Neuronal stem cell (in vitro differentiated cells): ENCODE data around the gene EDNRB.

Experiments used
- DNase-seq: peaks from one replicate; pipeline ENCODE4 v3.0.0-alpha.2; 2013; ENCODE audit warnings: low spot score
- H2AFZ ChIP-seq: one replicate; pipeline ENCODE4 v1.6.1; 2013; ENCODE audit warnings: mild to moderate bottlenecking, low read length, inconsistent platforms
- H2AK5ac ChIP-seq: 2 replicates; pipeline ENCODE4 v1.6.1; 2013; ENCODE audit warnings: low read depth, mild to moderate bottlenecking, inconsistent platforms, low read length, moderate library complexity, mixed read lengths
- H2BK120ac ChIP-seq: 2 replicates; pipeline ENCODE4 v1.6.1; 2013; ENCODE audit warnings: low read depth, mild to moderate bottlenecking, inconsistent platforms, low read length, moderate library complexity, mixed read lengths
- H2BK12ac ChIP-seq: one replicate; pipeline ENCODE4 v1.6.1; 2013; ENCODE audit warnings: low read length, inconsistent platforms
- H2BK15ac ChIP-seq: 2 replicates; pipeline ENCODE4 v1.6.1; 2013; ENCODE audit warnings: mild to moderate bottlenecking, low read length, inconsistent platforms, mixed read lengths
- H2BK5ac ChIP-seq: one replicate; pipeline ENCODE4 v1.6.1; 2013; ENCODE audit warnings: inconsistent platforms, mild to moderate bottlenecking, low read length, moderate library complexity
- H3K14ac ChIP-seq: one replicate; pipeline ENCODE4 v1.6.1; 2013; ENCODE audit warnings: low read length, inconsistent platforms
- H3K18ac ChIP-seq: 2 replicates; pipeline ENCODE4 v1.6.1; 2013; ENCODE audit warnings: low read length, inconsistent platforms
- H3K23ac ChIP-seq: 2 replicates; pipeline ENCODE4 v1.6.1; 2013; ENCODE audit warnings: low read depth, mild to moderate bottlenecking, mixed read lengths, low read length, inconsistent platforms; ENCODE audit not compliant: poor library complexity
- H3K27ac ChIP-seq: replicated peaks from 3 replicates; pipeline ENCODE4 v1.5.1; 2013; ENCODE audit warnings: low read length, inconsistent platforms
- H3K27me3 ChIP-seq, 3 experiments: 2 replicates each; pipeline ENCODE4 v1.6.1; 2013; ENCODE audit warnings: low read length in 3 of 3, mild to moderate bottlenecking in 2 of 3, inconsistent platforms in 1 of 3, low read depth in 1 of 3, mixed read lengths in 1 of 3, moderate library complexity in 1 of 3; ENCODE audit not compliant: control insufficient read depth in 3 of 3, insufficient read depth in 3 of 3
- H3K36me3 ChIP-seq, 2 donors: replicated peaks in 1 of 2; 2 replicates each; pipeline ENCODE4 v1.6.1; 2013; ENCODE audit warnings: low read length in 2 of 2; ENCODE audit not compliant: control insufficient read depth in 2 of 2, insufficient read depth in 2 of 2
- H3K4ac ChIP-seq: 2 replicates; pipeline ENCODE4 v1.6.1; 2013; ENCODE audit warnings: inconsistent platforms, mild to moderate bottlenecking, low read length, moderate library complexity
- H3K4me1 ChIP-seq, 2 donors: 1 replicate in 1 of 2; 2 replicates in 1 of 2; pipeline ENCODE4 v1.6.1; 2013; ENCODE audit warnings: low read length in 2 of 2, low read depth in 1 of 2; ENCODE audit not compliant: control insufficient read depth in 2 of 2, insufficient read depth in 1 of 2
- H3K4me2 ChIP-seq: one replicate; pipeline ENCODE4 v1.6.1; 2013; ENCODE audit warnings: mild to moderate bottlenecking, low read length, inconsistent platforms; ENCODE audit not compliant: insufficient read depth, poor library complexity, severe bottlenecking
- H3K4me3 ChIP-seq, 2 donors: 2 replicates each; pipeline ENCODE4 v1.5.1; 2013; ENCODE audit warnings: low read length in 2 of 2, mild to moderate bottlenecking in 2 of 2, inconsistent platforms in 1 of 2, moderate library complexity in 1 of 2
- H3K79me1 ChIP-seq: one replicate; pipeline ENCODE4 v1.6.1; 2013; ENCODE audit warnings: low read depth, mild to moderate bottlenecking, inconsistent platforms, low read length, moderate library complexity
- H3K9ac ChIP-seq: one replicate; pipeline ENCODE4 v1.6.1; 2013; ENCODE audit warnings: mild to moderate bottlenecking, low read depth, low read length, inconsistent platforms; ENCODE audit not compliant: poor library complexity
- H3K9me3 ChIP-seq, 2 donors: replicated peaks in 1 of 2; 2 replicates each; pipeline versions ENCODE3 to v1.6.1; 2013; ENCODE audit warnings: low read length in 2 of 2, mild to moderate bottlenecking in 2 of 2, inconsistent platforms in 1 of 2, low read depth in 1 of 2, mixed read lengths in 1 of 2, moderate library complexity in 1 of 2; ENCODE audit not compliant: control insufficient read depth in 2 of 2, insufficient read depth in 1 of 2
- H4K8ac ChIP-seq: one replicate; pipeline ENCODE4 v1.6.1; 2013; ENCODE audit warnings: low read depth, mild to moderate bottlenecking, inconsistent platforms, low read length, moderate library complexity
- H4K91ac ChIP-seq: one replicate; pipeline ENCODE4 v1.6.1; 2013; ENCODE audit warnings: low read length, low read depth, mild to moderate bottlenecking, inconsistent platforms; ENCODE audit not compliant: poor library complexity
- WGBS, 2 donors: extraction: QIAGEN DNeasy Blood & Tissue Kit; methylation state at CpG; one replicate each; pipeline ENCODE4 v1.1.7; 2013; ENCODE audit warnings: missing lambda C conversion rate in 2 of 2, mixed read lengths in 1 of 2; ENCODE audit not compliant: insufficient read length in 2 of 2, insufficient replicate concordance in 1 of 2; ENCODE audit errors: extremely low coverage in 2 of 2; 5-methylcytosine and 5-hydroxymethylcytosine counted together

The EDNRB gene

DNA sequence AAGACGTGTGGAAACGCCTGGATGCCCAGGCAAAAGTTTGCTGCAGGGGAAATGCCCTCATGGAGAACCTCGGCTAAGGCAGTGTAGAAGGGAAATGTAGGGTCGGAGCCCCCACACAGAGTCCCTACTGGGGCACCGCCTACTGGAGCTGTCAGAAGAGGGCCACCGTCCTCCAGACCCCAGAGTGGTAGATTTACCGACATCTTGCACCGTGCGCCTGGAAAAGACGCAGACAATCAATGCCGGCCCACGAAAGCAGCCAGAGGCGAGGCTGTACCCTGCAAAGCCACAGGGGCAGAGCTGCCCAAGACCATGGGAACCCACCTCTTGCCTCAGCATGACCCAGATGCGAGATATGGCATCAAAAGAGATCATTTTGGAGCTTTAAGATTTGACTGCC, 7.0 kb upstream of the EDNRB start:
- DNase-seq = no peak
- Histone ChIP-seq H2BK15ac (no peak overlapping the region), H4K8ac (no peak overlapping the region), H3K4me1 (no peaks in the 10 kb centered on the region), H3K4ac (no peak overlapping the region), H3K23ac (no peak overlapping the region), H2AFZ (no peak overlapping the region), H3K79me1 (no peaks in the 10 kb centered on the region), H3K27me3 (no peaks in the 10 kb centered on the region), H4K91ac (no peak overlapping the region), H3K36me3 (no peaks in the 10 kb centered on the region), H2BK120ac (no peak overlapping the region), H3K27ac (no peak overlapping the region), H3K14ac (no peak overlapping the region), H2BK12ac (no peak overlapping the region), H3K9ac (no peak overlapping the region), H3K4me2 (no peak overlapping the region), H2AK5ac (no peak overlapping the region), H3K18ac (peak overlapping the region; percentile 36), H3K4me3 (no peak overlapping the region), H3K9me3 (no peaks in the 10 kb centered on the region), H2BK5ac (peak overlapping the region; percentile 77)
- WGBS, 2 donors = no CpG with 5 or more reads among the region's 14 CpGs

DNA sequence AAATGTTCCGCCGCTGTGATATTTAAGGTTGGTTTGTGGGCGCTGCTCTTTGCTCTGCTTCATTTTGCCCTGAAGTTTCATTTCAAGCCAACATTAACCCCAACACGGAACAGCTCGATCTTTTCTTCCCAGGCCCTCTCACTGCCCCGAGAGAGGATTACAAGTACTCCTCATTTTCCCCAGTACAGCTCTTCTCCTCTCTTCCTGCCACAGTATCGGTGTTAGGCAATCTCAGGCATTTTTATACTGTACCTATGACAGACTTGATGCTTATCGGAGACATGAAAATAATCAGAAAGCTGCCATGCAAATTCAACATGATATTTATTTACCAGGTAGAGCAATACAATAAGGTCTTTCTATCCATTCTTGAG, 1.3 kb upstream of the EDNRB start:
- WGBS, 2 donors = no CpG with 5 or more reads among the region's 8 CpGs
- peak overlapping the region in 1 of 2 donors; percentile 48 for H3K4me3 ChIP-seq
- no peak overlapping the region for H3K14ac ChIP-seq
- H3K36me3 ChIP-seq = no peaks in the 10 kb centered on the region
- no peak overlapping the region for H2AK5ac ChIP-seq
- no peak overlapping the region for H2BK15ac ChIP-seq
- no peak overlapping the region for H3K27ac ChIP-seq
- no peaks in the 10 kb centered on the region for H3K79me1 ChIP-seq
- H3K4me1 ChIP-seq = peaks cover 2 to 4% of the 10 kb centered on the region in 2 donors
- H3K27me3 ChIP-seq = peaks cover 0 to 8% (median 2%) of the 10 kb centered on the region in 3 experiments
- no peak overlapping the region for H3K4ac ChIP-seq
- no peak overlapping the region for H2BK5ac ChIP-seq
- no peak overlapping the region for H2BK12ac ChIP-seq
- no peak overlapping the region for H4K8ac ChIP-seq
- H3K18ac ChIP-seq = no peak overlapping the region
- DNase-seq = no peak
- H3K23ac ChIP-seq = no peak overlapping the region
- no peak overlapping the region for H3K4me2 ChIP-seq
- peak overlapping the region; percentile 85 for H2AFZ ChIP-seq
- H4K91ac ChIP-seq = no peak overlapping the region
- H3K9ac ChIP-seq = no peak overlapping the region
- H3K9me3 ChIP-seq = peaks cover 0 to 4% of the 10 kb centered on the region in 2 donors
- H2BK120ac ChIP-seq = no peak overlapping the region

DNA sequence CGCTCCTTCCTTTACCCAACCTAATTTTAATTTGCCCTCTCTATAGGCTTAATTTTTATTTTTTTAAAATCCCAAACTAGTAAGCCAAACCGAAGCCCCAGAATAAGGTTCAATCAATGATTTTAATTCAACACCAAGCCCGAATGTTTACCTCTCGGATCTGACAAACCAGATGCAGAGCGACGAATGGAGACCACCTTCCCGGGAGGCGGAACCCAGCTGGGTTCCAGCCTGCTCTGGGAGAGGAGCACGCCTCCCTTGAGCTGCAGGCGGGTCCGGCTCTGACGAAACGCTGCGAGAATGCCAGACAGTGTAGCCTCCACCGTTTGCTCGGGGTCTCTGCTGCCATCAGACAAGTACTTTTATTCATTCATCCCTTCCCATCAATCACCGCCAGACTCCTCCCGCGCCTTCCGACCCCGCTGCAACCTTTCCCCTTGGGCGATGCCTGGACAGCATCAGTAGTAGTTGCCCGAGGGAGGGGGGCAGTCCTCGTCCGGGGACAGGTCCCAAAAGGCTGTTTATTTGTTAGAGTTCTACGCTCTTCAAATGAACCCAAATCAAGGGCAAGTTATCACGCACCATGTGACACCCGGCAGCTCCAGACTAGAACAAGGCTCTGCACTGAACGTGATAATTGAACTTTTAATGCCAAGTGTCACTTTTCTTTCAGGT, 752 bp upstream of the EDNRB start:
- Histone ChIP-seq H3K9me3 (peaks cover 0 to 4% of the 10 kb centered on the region in 2 donors), H3K4me2 (peak overlapping the region; percentile 92), H3K4me3 (peak overlapping the region; percentile 48 to 85), H3K4me1 (peaks cover 2 to 4% of the 10 kb centered on the region in 2 donors), H3K18ac (peak overlapping the region; percentile 12), H2BK5ac (no peak overlapping the region), H2AK5ac (no peak overlapping the region), H3K4ac (no peak overlapping the region), H2BK12ac (no peak overlapping the region), H2AFZ (peak overlapping the region; percentile 85), H4K8ac (no peak overlapping the region), H2BK120ac (no peak overlapping the region), H3K9ac (peak overlapping the region; percentile 68), H3K27me3 (peaks cover 0 to 8% (median 2%) of the 10 kb centered on the region in 3 experiments), H2BK15ac (no peak overlapping the region), H3K36me3 (no peaks in the 10 kb centered on the region), H3K79me1 (no peaks in the 10 kb centered on the region), H3K27ac (no peak overlapping the region), H3K23ac (no peak overlapping the region), H3K14ac (no peak overlapping the region), H4K91ac (no peak overlapping the region)
- no CpG with 5 or more reads among the region's 29 CpGs for WGBS, 2 donors
- DNase-seq = peak; percentile 18

DNA sequence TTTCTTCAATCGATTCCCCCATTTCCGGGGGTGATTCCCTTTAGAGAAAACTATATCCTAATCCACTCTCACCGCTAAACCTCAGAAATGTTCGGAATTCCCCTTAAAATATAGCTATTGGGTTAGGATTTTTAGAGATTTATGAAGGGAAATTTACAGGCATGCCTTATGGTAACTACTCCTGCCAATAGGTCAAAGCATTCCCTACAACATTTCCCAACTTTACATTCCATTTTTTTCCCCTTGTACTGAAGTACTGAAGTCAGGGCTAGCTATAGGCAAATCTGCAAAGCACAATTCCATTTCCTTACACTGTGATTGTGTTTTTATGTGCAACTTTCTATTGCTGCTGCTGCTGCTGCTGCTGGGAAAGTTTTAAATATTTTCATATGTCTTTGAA, 2.1 kb downstream of the EDNRB start:
- H3K14ac ChIP-seq = no peak overlapping the region
- H3K18ac ChIP-seq = no peak overlapping the region
- WGBS, 2 donors = no CpG with 5 or more reads among the region's 4 CpGs
- no peak overlapping the region for H2AFZ ChIP-seq
- H2BK12ac ChIP-seq = no peak overlapping the region
- no peak overlapping the region for H3K27ac ChIP-seq
- H3K4me2 ChIP-seq = no peak overlapping the region
- H4K91ac ChIP-seq = no peak overlapping the region
- H3K23ac ChIP-seq = no peak overlapping the region
- H2BK5ac ChIP-seq = no peak overlapping the region
- H3K36me3 ChIP-seq = no peaks in the 10 kb centered on the region
- H3K9me3 ChIP-seq = peaks cover 0 to 4% of the 10 kb centered on the region in 2 donors
- H3K4ac ChIP-seq = no peak overlapping the region
- DNase-seq = no peak
- H3K9ac ChIP-seq = no peak overlapping the region
- H4K8ac ChIP-seq = no peak overlapping the region
- H2BK120ac ChIP-seq = no peak overlapping the region
- H2BK15ac ChIP-seq = no peak overlapping the region
- H2AK5ac ChIP-seq = no peak overlapping the region
- H3K79me1 ChIP-seq = no peaks in the 10 kb centered on the region
- peaks cover 0 to 8% (median 2%) of the 10 kb centered on the region in 3 experiments for H3K27me3 ChIP-seq
- peaks cover 2 to 4% of the 10 kb centered on the region in 2 donors for H3K4me1 ChIP-seq
- H3K4me3 ChIP-seq = no peak overlapping the region
